ENCODE results near the gene TDP1.
"Not testable (repeated sequence)": the region's sequence is repeated elsewhere in the genome, so short reads cannot be mapped to it uniquely, and the experiment has no call there.

TDP1 gene

GRCh38 chr14:89990218-89990617, 34.5 kb downstream of the TDP1 start:
- DNase-seq (ENCODE audit: low read depth in 2 of 2), result no peak

- DNase-seq (ENCODE audit: low read depth in 2 of 2), result no peak
Observed at GRCh38 chr14:89990623-89991275, 35.0 kb downstream of the TDP1 start.

GRCh38 chr14:89992273-89992672, 36.5 kb downstream of the TDP1 start:
- DNase-seq (ENCODE audit: low read depth in 2 of 2), result no peak

- no peak for DNase-seq (ENCODE audit: low read depth in 2 of 2)
Observed at GRCh38 chr14:89996963-89997362, 41.2 kb downstream of the TDP1 start.

GRCh38 chr14:90000935-90001334, 45.2 kb downstream of the TDP1 start:
- DNase-seq (ENCODE audit: low read depth in 2 of 2), result no peak

- no peak for DNase-seq (ENCODE audit: low read depth in 2 of 2)
Observed at GRCh38 chr14:90003526-90004307, 48.0 kb downstream of the TDP1 start.

DNA sequence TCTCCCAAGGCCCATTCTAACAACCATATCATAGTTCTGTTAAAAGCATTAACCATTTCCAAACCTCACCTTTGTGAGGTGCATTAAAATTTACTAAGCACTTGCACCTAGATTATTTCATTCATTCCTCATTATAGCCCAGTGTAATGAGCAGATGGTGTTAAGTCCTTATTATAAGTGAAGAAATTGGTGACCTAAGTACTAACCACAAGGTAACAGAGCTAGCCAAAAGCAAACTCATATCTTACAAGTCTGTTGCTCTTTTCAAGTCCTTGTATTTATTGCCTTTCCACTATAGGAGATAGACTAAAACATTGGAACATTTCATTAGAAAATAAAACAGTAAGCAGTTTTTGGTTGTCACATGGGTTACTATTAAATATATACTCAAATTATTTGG, 49.7 kb downstream of the TDP1 start:
- DNase-seq (ENCODE audit: low read depth in 2 of 2), result no peak

DNA sequence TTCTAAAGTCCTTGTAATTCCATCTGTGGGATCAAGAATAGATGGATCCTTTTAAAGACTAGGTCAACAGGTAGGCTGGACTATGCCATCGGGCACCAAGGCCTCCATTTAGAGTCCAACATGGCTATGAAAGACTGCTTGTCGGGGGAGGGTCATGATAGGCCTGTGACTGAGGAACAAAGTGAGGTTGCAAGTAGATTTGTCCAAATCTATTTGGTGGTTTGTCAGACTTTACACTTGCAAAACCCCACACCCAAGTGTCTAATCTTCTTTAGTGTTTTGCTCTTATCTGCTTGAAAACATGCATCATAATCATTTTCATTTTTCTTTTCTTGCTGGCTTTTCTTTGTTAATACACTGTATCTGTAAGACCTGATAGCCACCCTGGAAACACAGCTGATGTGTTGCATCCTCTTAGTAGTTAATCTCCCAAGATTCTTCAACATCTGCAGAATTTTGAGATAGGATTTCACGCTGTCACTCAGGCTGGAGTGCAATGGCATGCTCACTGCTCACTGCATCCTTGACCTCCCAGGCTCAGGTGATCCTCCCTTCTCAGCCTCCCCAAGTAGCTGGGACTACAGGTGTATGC, 50.3 kb downstream of the TDP1 start:
- no peak for DNase-seq (ENCODE audit: low read depth in 2 of 2)

GRCh38 chr14:90017371-90017770, 61.6 kb downstream of the TDP1 start:
- no peak for DNase-seq (ENCODE audit: low read depth in 2 of 2)

GRCh38 chr14:90019824-90020523, 64.2 kb downstream of the TDP1 start:
- DNase-seq (ENCODE audit: low read depth in 2 of 2), result no peak

- DNase-seq (ENCODE audit: low read depth in 2 of 2), result no peak
Observed at GRCh38 chr14:90023176-90023896, 67.6 kb downstream of the TDP1 start.

- no peak for DNase-seq (ENCODE audit: low read depth in 2 of 2)
Observed at GRCh38 chr14:90024910-90025309, 69.2 kb downstream of the TDP1 start.

DNA sequence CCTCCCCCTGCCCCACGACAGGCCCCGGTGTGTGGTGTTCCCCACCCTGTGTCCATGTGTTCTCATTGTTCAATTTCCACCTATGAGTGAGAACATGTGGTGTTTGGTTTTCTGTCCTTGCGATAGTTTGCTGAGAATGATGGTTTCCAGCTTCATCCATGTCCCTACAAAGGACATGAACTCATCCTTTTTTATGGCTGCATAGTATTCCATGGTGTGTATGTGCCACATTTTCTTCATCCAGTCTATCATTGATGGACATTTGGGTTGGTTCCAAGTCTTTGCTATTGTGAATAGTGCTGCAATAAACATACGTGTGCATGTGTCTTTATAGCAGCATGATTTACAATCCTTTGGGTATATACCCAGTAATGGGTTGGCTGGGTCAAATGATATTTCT, 70.9 kb downstream of the TDP1 start:
- not testable (repeated sequence) for DNase-seq (ENCODE audit: low read depth in 2 of 2)

DNA sequence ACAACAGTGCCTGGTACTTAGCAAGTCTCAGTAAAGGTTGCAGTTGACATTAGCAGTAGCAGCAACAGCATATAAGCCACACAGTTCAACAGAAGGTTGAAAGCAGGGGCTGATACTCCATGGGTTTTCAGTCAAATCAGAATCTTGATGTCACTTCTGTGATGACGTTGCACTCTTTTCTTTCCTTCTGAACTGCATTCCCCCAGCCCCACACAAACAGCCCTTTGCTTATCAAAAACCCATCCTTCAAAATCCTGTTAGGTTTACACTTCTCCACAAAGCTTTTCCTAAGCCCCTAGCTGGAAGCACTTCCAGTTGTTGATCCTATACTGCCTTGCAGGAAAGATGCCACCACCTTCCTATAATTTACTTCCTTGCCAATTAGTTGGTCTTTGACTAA, 72.1 kb downstream of the TDP1 start:
- no peak for DNase-seq (ENCODE audit: low read depth in 2 of 2)

GRCh38 chr14:90034156-90034555, 78.4 kb downstream of the TDP1 start:
- no peak for DNase-seq (ENCODE audit: low read depth in 2 of 2)

GRCh38 chr14:90034835-90035525, 79.3 kb downstream of the TDP1 start:
- no peak for DNase-seq (ENCODE audit: low read depth in 2 of 2)

DNA sequence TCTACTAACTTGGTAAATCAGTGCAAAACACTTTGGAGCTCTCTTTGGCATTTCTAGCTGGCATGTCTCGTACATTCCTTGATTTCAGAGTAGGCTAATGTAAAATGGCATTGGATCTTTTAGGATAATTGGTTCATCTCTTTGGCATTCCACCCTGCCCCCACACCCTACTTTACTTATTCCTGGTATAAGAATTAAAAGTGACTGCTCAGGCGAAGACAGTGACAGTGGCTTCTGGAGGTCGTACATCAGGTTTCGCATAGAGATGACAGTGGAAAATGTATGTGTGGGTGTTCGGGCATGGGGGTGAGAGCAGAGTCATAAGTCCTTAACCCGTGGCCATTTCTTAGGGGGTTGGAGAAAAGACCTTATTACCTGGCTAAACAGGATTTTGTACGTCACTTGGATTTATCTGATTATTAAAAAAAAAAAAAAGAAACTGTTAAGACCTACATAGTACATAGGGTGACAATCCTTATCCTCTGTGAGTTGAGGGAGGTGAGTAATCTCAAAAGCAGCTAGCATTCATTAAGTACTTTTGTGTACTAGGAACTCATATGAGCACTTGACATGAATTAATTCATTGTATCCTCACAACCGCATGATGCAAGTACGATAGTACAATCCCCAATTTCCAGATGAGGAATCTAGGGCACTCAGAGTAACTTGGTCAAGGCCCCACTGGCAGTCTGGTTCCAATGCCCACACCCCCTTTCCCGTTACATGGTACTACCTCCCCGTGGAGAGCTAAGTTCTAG, 83.7 kb downstream of the TDP1 start:
- DNase-seq (ENCODE audit: low read depth in 2 of 2), result no peak

DNA sequence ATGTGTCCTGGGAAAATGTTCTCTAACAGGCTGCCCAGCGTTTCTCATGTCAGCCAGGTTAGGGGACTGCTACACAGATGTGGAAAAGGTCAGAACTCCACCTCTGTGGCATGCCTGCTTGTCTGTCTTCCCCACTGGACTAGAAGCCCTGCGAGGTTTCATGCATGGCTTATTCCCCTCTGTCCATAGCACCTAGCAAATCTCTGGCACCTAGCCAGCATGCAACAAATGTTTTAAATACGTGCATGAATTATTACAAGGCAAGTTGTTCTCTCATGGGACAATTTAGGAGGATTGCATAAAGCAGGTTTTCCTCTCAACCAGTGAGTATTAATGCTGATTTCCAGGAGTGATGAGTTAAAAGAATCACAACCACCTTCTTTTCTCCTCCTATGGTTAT, 84.7 kb downstream of the TDP1 start:
- DNase-seq (ENCODE audit: low read depth in 2 of 2), result no peak

- no peak for DNase-seq (ENCODE audit: low read depth in 2 of 2)
Observed at GRCh38 chr14:90042496-90043252, 86.9 kb downstream of the TDP1 start.

DNA sequence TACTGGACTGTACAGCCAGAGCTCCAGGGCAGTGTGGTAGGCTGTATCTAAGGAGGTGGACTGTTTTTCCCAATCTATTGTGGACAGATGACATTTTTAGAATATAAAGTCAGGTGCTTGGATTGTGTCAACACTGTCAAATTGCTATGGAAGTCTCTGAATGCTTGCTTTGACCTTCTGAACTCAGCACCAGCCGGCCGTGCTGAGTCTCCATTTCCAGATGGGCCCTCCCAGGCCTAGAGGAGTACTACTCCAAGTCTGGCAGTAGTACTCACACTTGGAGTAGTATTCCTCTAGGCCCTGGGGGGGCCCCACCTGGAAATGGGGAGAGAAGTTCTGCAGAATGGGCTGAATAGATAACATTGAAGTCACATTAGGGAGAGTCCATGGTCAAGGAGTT, 89.9 kb downstream of the TDP1 start:
- DNase-seq (ENCODE audit: low read depth in 2 of 2), result no peak

Data from fibroblast of skin of left biceps (primary cell).